ENCODE measurements around the gene SYNGR4.

DNA sequence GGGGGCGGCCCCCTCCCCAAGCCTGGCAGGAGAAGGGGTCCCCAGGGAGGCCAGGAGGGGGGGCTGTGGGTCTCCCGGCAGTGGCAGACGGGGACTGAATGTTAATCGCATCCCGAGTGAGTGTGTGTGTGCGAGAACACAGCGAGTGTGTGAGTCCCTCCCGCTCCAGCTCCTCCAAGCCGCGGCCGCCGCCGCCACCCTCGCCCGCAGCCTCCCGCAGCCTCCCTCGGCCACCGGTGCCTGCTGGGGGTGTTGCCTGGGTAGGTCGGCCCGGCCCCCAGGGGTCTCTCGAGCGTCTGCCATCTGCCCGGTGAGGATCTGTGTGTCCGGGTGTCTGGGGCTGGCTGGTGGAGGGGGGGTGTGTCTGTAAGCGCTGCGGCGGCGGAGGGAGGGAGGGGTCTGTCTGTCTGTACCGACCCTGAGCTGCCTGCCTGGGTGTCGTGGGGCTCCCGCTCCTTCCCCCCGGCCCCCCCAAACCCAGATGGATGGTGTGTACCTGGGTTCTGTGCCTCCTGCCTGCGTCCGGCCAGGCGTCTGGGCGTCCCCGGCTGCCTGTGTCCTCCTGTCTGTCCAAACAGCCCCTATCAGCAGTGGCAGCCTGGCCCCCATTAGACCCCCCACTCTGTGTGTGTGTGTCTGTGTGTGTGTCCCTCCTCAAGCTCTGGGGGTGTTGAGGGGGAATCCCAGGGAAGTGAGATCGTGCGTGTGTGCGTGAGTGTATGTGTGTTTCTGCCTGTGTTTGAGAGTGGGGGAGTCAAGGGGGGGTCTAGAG, 29.6 kb downstream of the SYNGR4 start, which contains the start of gene GRIN2D:
- TF ChIP-seq POLR2A (IDR thresholded peaks at IDR 0.05), result no peak
- TF ChIP-seq, protein P1, sequence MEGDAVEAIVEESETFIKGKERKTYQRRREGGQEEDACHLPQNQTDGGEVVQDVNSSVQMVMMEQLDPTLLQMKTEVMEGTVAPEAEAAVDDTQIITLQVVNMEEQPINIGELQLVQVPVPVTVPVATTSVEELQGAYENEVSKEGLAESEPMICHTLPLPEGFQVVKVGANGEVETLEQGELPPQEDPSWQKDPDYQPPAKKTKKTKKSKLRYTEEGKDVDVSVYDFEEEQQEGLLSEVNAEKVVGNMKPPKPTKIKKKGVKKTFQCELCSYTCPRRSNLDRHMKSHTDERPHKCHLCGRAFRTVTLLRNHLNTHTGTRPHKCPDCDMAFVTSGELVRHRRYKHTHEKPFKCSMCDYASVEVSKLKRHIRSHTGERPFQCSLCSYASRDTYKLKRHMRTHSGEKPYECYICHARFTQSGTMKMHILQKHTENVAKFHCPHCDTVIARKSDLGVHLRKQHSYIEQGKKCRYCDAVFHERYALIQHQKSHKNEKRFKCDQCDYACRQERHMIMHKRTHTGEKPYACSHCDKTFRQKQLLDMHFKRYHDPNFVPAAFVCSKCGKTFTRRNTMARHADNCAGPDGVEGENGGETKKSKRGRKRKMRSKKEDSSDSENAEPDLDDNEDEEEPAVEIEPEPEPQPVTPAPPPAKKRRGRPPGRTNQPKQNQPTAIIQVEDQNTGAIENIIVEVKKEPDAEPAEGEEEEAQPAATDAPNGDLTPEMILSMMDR (IDR thresholded peaks at IDR 0.05 in 4 of 5, conservative IDR thresholded peaks at IDR 0.05 in 1 of 5), result no peak
